ENCODE results near the gene MEX3C.

The MEX3C gene

GRCh38 chr18:51192026-51192425, 5.5 kb downstream of the MEX3C start:
- FAIRE-seq: no peak
- no peak for DNase-seq (ENCODE audit: low spot score)

GRCh38 chr18:51191128-51191717, 6.3 kb downstream of the MEX3C start:
- DNase-seq (ENCODE audit: low spot score): no peak
- no peak for FAIRE-seq

DNA sequence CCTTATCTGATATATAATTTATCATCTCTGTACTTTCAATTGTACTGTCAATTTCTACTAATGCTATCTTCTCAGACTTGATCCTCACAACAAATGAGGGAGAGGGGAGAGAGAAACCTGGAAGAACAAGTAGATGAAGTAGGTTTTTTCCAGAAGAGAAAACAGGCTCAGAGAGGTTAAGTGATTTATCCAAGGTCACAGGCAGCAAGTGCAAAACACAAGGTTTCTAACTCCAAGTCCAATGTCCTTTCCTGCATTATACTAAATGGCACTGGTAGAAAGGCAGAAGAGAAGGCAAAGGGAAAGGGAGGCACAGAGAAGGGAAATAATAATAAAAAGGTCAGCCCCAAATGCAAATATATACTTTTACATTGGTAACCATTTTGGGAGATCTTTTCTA, 7.5 kb downstream of the MEX3C start:
- DNase-seq (ENCODE audit: low spot score): no peak
- no peak for FAIRE-seq

DNA sequence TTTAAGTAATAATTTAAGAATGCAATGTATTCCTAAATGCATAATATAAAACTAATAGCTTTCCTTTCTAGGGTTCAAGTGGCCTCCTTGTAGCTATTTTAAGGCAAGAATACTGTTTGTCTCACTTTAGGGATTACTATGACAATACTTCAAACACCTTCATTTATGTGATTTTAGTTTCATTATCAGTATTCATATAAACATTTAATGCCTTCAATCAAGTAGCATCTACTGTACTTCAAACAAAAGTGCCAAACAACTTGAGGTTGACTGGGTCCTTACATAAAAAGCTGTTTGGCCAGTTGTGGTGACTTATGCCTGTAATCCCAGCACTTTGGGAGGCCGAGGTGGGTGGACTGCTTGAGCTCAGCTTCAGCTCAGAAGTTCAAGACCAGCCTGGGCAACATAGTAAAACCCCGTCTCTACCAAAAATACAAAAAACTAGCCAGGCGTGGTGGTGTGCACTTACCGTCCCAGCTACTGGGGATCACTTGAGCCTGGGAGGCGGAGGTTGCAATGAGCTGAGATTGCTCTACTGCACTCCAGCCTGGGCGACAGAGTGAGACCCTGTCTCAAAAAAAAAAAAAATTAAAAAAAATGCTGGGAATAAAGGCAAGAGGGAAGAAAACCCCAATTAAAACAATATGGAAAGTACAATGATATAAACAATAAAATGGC, 9.3 kb downstream of the MEX3C start:
- DNase-seq (ENCODE audit: low spot score) (no peak), FAIRE-seq (no peak)

GRCh38 chr18:51185075-51185474, 12.4 kb downstream of the MEX3C start:
- no peak for DNase-seq (ENCODE audit: low spot score)
- FAIRE-seq: no peak

DNA sequence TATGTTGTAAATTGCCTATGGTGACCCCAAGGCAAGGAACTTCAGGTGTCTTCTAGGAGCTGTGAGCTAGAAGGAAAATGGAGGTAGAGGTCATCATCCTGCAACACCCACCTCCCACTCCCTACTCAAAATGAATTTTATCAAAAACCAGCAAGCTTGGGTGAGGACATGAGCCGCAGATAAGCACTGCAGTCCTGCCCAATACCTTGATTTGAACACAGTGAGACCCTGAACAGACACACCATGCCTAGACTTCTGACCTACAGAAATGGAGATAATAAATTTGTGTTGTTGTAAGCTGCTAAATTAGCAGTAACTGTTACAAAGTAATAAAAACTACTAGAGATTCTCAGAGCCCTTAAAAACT, 13.4 kb downstream of the MEX3C start:
- no peak for DNase-seq (ENCODE audit: low spot score)
- FAIRE-seq: no peak

GRCh38 chr18:51183372-51184090, 13.9 kb downstream of the MEX3C start:
- DNase-seq (ENCODE audit: low spot score) (no peak), FAIRE-seq (no peak)

DNA sequence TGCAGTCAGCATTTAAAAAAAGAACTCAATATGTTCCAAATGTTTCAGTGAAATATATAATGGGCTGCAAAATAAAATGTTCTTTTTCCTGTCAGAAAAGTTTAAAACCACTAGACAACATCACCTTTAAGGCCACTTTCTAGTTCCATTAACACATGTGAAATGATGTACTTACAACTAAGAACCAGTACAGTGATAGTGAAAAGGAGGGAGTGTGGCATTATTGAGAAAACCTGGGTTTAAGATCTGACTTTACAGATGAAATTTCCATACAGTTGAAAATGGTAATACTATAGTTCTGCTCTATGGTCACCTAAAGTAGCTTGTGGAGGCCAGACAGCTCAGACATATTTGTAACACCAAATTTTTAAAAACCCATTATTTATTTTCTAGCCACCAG, 14.7 kb downstream of the MEX3C start:
- no peak for FAIRE-seq
- DNase-seq (ENCODE audit: low spot score): no peak

- FAIRE-seq: no peak
- no peak for DNase-seq (ENCODE audit: low spot score)
These were observed 25.7 kb downstream of the MEX3C start for GRCh38 chr18:51171625-51172259.

DNA sequence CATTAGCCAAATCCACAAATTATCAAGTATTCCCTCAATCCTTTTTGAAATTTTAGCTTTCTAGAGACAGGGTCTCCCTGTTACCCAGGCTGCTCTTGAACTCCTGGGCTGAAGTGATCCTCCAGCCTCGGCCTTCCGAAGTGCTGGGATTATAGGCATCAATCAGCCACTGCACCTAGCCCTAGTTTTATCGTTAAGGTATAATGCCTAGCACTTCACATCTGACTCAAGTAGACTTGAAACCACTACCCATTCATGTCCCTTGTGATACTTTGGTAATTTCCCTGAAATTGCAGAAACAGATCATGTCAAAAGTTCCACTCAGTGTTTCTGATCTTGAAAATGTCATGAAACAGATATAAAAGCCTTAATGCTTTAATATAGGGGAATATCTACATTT, 26.3 kb downstream of the MEX3C start:
- FAIRE-seq (no peak), DNase-seq (ENCODE audit: low spot score) (no peak)

DNA sequence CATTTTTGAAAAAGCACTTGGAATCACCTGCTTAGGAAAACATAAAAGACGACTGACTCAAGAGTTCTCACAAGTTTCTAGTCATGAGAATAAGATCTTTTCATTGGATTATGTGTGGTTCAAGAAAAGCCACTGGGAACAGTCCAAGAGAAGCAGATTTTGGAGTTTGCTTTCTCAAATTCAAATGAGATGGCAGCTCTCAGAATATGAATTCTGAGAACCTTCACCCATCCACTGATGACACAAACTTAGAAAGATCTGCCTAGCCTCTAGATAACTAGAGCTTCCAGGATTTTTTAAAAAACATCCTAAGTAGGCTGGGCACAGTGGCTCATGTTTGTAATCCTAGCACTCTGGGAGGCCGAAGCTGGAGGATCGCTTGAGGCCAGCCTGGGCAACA, 26.8 kb downstream of the MEX3C start:
- FAIRE-seq (no peak), DNase-seq (ENCODE audit: low spot score) (no peak)

DNA sequence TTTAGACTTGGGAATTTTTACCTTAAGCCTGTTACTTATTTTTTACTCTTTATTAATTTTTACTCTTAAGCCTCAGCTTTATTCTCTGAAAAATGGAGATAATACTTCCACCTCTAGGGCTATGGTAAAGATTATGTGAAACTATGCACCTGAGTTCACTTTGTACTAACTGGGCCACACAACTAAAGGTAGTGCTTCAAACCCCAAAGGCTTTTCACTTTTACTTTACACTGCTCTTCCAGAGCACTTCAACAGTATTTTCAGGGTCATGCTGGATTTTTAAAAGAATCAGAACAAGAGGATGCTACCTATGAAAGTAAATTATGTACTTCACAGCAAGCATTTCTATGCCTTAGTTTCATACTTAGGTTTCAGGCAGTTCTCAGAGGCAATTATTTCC, 27.8 kb downstream of the MEX3C start:
- DNase-seq (ENCODE audit: low spot score): no peak
- no peak for FAIRE-seq

- DNase-seq (ENCODE audit: low spot score) (no peak), FAIRE-seq (no peak)
These were observed 28.4 kb downstream of the MEX3C start for GRCh38 chr18:51168960-51169662.

- DNase-seq (ENCODE audit: low spot score) (no peak), FAIRE-seq (no peak)
These were observed 29.3 kb downstream of the MEX3C start for GRCh38 chr18:51168026-51168742.

GRCh38 chr18:51165296-51165695, 32.2 kb downstream of the MEX3C start:
- FAIRE-seq (no peak), DNase-seq (ENCODE audit: low spot score) (no peak)

- no peak for FAIRE-seq
- DNase-seq (ENCODE audit: low spot score): no peak
These were observed 32.7 kb downstream of the MEX3C start for GRCh38 chr18:51164761-51165281.

GRCh38 chr18:51164342-51164741, 33.1 kb downstream of the MEX3C start:
- no peak for FAIRE-seq
- DNase-seq (ENCODE audit: low spot score): no peak

GRCh38 chr18:51163543-51163942, 33.9 kb downstream of the MEX3C start:
- FAIRE-seq (no peak), DNase-seq (ENCODE audit: low spot score) (no peak)

- DNase-seq (ENCODE audit: low spot score): no peak
- no peak for FAIRE-seq
These were observed 34.9 kb downstream of the MEX3C start for GRCh38 chr18:51162617-51163016.

DNA sequence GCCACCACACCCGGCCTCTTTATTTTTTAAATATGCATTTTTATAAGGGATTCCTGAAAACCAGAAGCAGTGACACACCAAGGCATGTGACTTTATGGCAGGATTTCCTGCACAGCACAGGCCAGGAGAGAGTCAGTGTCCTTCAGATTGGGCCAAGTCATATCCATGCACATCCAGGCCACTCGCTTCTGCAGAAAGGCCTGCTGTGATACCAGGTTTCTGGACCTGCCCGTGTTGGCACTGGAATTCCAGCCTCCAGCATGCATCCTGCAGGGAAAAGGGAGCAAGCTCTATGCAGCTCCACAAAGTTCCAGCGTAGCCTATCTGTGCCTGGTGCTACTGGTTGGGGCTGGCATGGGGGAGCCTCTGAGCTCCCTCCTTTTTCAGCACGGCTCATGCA, 36.8 kb downstream of the MEX3C start:
- FAIRE-seq (no peak), DNase-seq (ENCODE audit: low spot score) (no peak)

DNA sequence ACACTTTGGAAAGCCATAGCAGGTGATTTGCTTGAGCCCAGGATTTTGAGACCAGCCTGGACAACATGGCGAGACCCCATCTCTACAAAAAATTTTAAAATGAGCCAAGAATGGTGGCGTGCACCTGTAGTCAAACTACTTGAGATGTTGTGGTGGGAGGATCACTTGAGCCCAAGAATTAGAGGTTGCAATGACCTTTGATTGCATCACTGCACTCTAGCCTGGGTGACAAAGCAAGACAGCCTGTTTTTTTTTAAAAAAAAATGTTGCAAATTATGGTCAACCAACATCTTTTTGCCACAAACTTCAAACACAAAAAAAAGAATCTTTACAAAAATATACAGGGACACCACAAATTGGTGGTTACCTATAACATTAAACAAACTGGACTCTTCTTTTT, 40.3 kb downstream of the MEX3C start:
- DNase-seq (ENCODE audit: low spot score) (no peak), FAIRE-seq (no peak)

Data from urothelium cell line (cell line).